Panc1 (cell line): ENCODE data around the gene UQCC2.

Source experiments
- POLR2AphosphoS5 ChIP-seq: IDR thresholded peaks from 2 replicates; pipeline ENCODE4 v1.6.1; 2012; ENCODE audit warnings: mild to moderate bottlenecking, low read depth, low read length, moderate library complexity
- TF ChIP-seq, protein P1 (sequence below), 2 experiments: IDR thresholded peaks; 2 replicates each; pipeline ENCODE4 v1.6.1; 2011 to 2012; ENCODE audit warnings: low read depth in 2 of 2, control low read depth in 1 of 2, low read length in 1 of 2, mild to moderate bottlenecking in 1 of 2, moderate library complexity in 1 of 2; ENCODE audit not compliant: insufficient read depth in 1 of 2
- TF ChIP-seq, protein P2 (sequence below): fragments of 450-650 bp; IDR thresholded peaks from 2 replicates; pipeline ENCODE4 v1.5.1; 2017; ENCODE audit warnings: mild to moderate bottlenecking

DNA sequence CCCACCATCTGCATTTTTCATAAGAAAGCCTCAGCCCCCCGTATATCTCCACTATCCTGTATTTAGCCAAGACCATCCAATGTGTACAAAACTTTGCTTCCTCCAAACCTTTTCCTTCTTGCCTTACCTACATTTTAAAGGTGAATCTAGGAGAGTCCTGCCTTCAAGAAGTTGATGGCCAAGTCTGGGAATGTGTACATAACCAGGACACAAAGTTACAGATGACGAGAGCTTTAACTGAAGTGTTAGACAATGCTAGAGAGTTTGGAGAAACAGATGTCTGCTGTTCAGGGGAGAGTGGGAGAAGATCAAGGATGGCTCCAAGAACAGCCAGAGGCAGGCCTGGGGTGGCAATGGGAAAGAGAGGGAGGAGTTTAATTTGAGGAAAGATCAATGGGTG lies 2.3 kb upstream of the UQCC2 start:
- TF ChIP-seq, protein P1, sequence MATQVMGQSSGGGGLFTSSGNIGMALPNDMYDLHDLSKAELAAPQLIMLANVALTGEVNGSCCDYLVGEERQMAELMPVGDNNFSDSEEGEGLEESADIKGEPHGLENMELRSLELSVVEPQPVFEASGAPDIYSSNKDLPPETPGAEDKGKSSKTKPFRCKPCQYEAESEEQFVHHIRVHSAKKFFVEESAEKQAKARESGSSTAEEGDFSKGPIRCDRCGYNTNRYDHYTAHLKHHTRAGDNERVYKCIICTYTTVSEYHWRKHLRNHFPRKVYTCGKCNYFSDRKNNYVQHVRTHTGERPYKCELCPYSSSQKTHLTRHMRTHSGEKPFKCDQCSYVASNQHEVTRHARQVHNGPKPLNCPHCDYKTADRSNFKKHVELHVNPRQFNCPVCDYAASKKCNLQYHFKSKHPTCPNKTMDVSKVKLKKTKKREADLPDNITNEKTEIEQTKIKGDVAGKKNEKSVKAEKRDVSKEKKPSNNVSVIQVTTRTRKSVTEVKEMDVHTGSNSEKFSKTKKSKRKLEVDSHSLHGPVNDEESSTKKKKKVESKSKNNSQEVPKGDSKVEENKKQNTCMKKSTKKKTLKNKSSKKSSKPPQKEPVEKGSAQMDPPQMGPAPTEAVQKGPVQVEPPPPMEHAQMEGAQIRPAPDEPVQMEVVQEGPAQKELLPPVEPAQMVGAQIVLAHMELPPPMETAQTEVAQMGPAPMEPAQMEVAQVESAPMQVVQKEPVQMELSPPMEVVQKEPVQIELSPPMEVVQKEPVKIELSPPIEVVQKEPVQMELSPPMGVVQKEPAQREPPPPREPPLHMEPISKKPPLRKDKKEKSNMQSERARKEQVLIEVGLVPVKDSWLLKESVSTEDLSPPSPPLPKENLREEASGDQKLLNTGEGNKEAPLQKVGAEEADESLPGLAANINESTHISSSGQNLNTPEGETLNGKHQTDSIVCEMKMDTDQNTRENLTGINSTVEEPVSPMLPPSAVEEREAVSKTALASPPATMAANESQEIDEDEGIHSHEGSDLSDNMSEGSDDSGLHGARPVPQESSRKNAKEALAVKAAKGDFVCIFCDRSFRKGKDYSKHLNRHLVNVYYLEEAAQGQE (IDR thresholded peaks at IDR 0.05; ENCODE audit: insufficient read depth in 1 of 2, low read depth in 2 of 2, low read length in 1 of 2) = no peak
- no peak for TF ChIP-seq POLR2AphosphoS5
- TF ChIP-seq, protein P2, sequence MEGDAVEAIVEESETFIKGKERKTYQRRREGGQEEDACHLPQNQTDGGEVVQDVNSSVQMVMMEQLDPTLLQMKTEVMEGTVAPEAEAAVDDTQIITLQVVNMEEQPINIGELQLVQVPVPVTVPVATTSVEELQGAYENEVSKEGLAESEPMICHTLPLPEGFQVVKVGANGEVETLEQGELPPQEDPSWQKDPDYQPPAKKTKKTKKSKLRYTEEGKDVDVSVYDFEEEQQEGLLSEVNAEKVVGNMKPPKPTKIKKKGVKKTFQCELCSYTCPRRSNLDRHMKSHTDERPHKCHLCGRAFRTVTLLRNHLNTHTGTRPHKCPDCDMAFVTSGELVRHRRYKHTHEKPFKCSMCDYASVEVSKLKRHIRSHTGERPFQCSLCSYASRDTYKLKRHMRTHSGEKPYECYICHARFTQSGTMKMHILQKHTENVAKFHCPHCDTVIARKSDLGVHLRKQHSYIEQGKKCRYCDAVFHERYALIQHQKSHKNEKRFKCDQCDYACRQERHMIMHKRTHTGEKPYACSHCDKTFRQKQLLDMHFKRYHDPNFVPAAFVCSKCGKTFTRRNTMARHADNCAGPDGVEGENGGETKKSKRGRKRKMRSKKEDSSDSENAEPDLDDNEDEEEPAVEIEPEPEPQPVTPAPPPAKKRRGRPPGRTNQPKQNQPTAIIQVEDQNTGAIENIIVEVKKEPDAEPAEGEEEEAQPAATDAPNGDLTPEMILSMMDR = no peak
